Heart left ventricle (tissue), 16 donors: ENCODE data around the gene PRPF6. TPM values are rescaled to one million over a fixed set of nuclear protein-coding genes. Genes with fewer than 3 reads are reported as not detected.

Experiments
- ATAC-seq, 4 donors: fragments of 200-7000 bp; cut with Tn5 transposase; one replicate each; pipeline ENCODE4 v1.9.1; 2020 to 2022; ENCODE audit warnings: moderate library complexity in 4 of 4, mild to moderate bottlenecking in 3 of 4, moderate number of reproducible peaks in 1 of 4
- DNase-seq, 5 donors: peaks; one replicate each; pipeline ENCODE4 v3.0.0-alpha.2; 2020
- H3K27ac ChIP-seq, 12 donors: fragments of 200-600 bp; sonication (generic) in 4 of 12; one replicate each; pipeline versions ENCODE4 v1.5.0 to v1.8.0; 2016 to 2022; ENCODE audit warnings: mild to moderate bottlenecking in 2 of 12
- H3K27me3 ChIP-seq, 9 donors: fragments of 200-600 bp; sonication (generic) in 2 of 9; one replicate each; pipeline versions ENCODE4 v1.5.1 to v1.8.0; 2016 to 2022; ENCODE audit warnings: mild to moderate bottlenecking in 3 of 9
- H3K36me3 ChIP-seq, 9 donors: fragments of 200-600 bp; sonication (generic) in 2 of 9; one replicate each; pipeline versions ENCODE4 v1.5.0 to v1.8.0; 2018 to 2022; ENCODE audit warnings: mild to moderate bottlenecking in 2 of 9
- H3K4me1 ChIP-seq, 12 donors: fragments of 200-600 bp; sonication (generic) in 4 of 12; one replicate each; pipeline versions ENCODE4 v1.5.0 to v1.8.0; 2016 to 2022; ENCODE audit warnings: mild to moderate bottlenecking in 3 of 12
- H3K4me3 ChIP-seq, 12 donors: fragments of 200-600 bp; sonication (generic) in 4 of 12; one replicate each; pipeline versions ENCODE4 v1.5.0 to v1.8.0; 2017 to 2022; ENCODE audit warnings: mild to moderate bottlenecking in 9 of 12, moderate library complexity in 4 of 12
- H3K9me3 ChIP-seq, 12 donors: fragments of 200-600 bp; sonication (generic) in 4 of 12; one replicate each; pipeline versions ENCODE4 v1.5.0 to v1.8.0; 2016 to 2022; ENCODE audit warnings: mild to moderate bottlenecking in 1 of 12
- CTCF ChIP-seq, 12 donors: fragments of 200-600 bp; sonication (generic) in 4 of 12; IDR thresholded peaks; one replicate each; pipeline versions ENCODE4 v1.5.0 to v1.8.0; 2018 to 2022; ENCODE audit warnings: antibody characterized with exemption in 12 of 12, mild to moderate bottlenecking in 5 of 12
- POLR2A ChIP-seq, 2 donors: fragments of 450-650 bp; IDR thresholded peaks; one replicate each; pipeline ENCODE4 v1.6.1; 2017; ENCODE audit warnings: antibody characterized with exemption in 2 of 2, mild to moderate bottlenecking in 2 of 2, moderate library complexity in 2 of 2
- WGBS, 4 donors: extraction: QIAGEN DNeasy Blood & Tissue Kit in 2 of 4; methylation state at CpG; one replicate each; pipeline versions ENCODE4 v1.1.5 to v1.1.7; 2013 to 2018; 5-methylcytosine and 5-hydroxymethylcytosine counted together
- intact Hi-C, 10 donors: fragments of 100-400 bp; cut with DNase I; formaldehyde crosslinking; loops; one replicate each; pipeline versions ENCODE4 v1.11.1 to v1.14.2; 2022
- polyA plus RNA-seq, 2 donors: library from polyadenylated mRNA; stranded (reverse); fragments of 200-250 nt; gene quantifications; one replicate each; pipeline ENCODE4 v1.2.3, GENCODE V29; 2013
- total RNA-seq, 9 donors: library from RNA; depleted of rRNA in 2 of 9; stranded (reverse); fragments of >200 nt in 2 of 9; fragmentation: NEBNext Ultra II Directional in 3 of 9; extraction: Animal tissue kit (Norgen Biotek cat#: 25700) in 3 of 9; gene quantifications; one replicate each; pipeline versions ENCODE4 v1.1.0 to v1.2.4, GENCODE V29; 2016 to 2023
- donor health status: ischemic (EF 13 %, LVEDD 7.1; RV severe dilation, severe dysfunction).
- donor health status: healthy with polysubstance abuse.
- donor health status: DM: no; HTN: yes; CAD: no.
- donor health status: DM: no; HTN: no; CAD: no.
- donor health status: ischemic (EF 25% LVEDD 6.9; RV normal size, moderate dysfunction).
- donor health status: ischemic (EF 25% LVEDD 5.7; RV mildly dilated, moderate dysfunction).
- donor health status: healthy.
- donor health status: DM: yes; HTN: yes; CAD: no.
- donor health status: ischemic (EF 35%, LVEDD 5.7; RV mildly dilated, moderate dysfunction).
- donor health status: nonischemic (EF 11% LVEDD 7.7; RV severe dilation, severe dysfunction).
- donor health status: DM: yes; HTN: yes; CAD: no.
- donor health status: PGD.
- donor health status: ischemic (EF 29% LVEDD 5.4; RV normal size, mild dysfunction).
- donor health status: nonischemic (EF 23%, LVEDD 6.1; RV moderate dilation, normal function).

Gene PRPF6
- total and polyA plus RNA-seq, 11 donors = 31.0 to 62.6 (median 47.6) TPM

DNA sequence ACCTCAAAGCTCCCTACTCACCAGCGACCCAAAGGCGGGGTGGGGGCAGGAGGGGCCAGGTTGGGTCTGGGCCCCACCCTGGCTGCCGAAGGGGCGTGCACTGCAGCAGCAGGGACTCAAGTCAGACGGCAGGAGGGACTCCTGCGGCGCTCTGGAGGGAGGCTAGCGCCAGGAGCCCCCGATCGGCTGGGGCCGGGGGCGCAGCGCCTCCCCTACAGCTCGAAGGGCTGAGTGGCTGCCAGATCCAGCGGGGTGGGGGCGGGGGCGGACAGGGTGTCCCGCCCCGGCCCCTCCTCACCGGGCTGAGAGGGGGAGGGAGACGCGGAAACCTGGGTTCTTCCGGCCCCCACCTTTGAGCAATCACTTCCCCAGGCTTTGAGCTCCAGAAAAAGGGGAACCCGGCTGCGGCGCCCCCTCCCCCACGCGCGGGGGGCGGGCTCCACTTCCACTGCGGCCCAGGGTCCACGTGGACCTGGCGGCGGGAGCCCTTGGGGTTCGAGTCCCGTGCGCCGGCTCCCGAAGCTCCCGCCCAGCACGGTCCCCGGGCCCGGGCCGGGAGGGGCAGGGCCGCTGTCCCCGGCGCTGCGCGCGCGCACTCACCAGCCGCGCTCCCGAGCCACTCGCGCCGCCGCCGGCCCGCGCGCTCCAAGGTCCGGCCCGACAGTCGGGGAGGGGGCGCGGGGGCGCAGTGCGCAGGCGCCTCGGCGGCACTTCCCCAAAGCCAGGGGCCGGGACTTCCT, 98.5 kb downstream of the PRPF6 start, which contains the start of gene RGS19:
TSS of gene RGS19 (minus strand) at position 246 of the 740 bp plus-strand sequence. CDS start 2,632 bp downstream, outside the sequence.
- Histone ChIP-seq H3K9me3 (no peaks in the 10 kb centered on the region), H3K4me3 (peak within 1 kb of the TSS; percentile 37 to 93 (median 82)), H3K36me3 (peaks cover 0 to 20% (median 0%) of the 10 kb centered on the region in 9 donors), H3K4me1 (peaks cover 2 to 60% (median 27%) of the 10 kb centered on the region in 12 donors), H3K27ac (peak within 1 kb of the TSS; percentile 65 to 95 (median 86)), H3K27me3 (peaks cover 0 to 10% (median 7%) of the 10 kb centered on the region in 9 donors)
- ATAC-seq = peak; percentile 33 to 67 (median 55)
- TF ChIP-seq CTCF (IDR thresholded peaks at IDR 0.05) (no peak), POLR2A (IDR thresholded peaks at IDR 0.05) (no peak)
- DNase-seq = peak; percentile 80 to 92 (median 85)
- intact Hi-C loops = loop anchor here in 4 of 10 donors (2.0 to 5.0 kb wide), 3 partner anchors 41 to 178 kb away; partner anchors contain the start of gene PCMTD2 (in 1 of the 4)
- WGBS, 4 donors = 1 to 12% (median 1%) methylated on average over 2 to 73 of the region's 73 CpGs

DNA sequence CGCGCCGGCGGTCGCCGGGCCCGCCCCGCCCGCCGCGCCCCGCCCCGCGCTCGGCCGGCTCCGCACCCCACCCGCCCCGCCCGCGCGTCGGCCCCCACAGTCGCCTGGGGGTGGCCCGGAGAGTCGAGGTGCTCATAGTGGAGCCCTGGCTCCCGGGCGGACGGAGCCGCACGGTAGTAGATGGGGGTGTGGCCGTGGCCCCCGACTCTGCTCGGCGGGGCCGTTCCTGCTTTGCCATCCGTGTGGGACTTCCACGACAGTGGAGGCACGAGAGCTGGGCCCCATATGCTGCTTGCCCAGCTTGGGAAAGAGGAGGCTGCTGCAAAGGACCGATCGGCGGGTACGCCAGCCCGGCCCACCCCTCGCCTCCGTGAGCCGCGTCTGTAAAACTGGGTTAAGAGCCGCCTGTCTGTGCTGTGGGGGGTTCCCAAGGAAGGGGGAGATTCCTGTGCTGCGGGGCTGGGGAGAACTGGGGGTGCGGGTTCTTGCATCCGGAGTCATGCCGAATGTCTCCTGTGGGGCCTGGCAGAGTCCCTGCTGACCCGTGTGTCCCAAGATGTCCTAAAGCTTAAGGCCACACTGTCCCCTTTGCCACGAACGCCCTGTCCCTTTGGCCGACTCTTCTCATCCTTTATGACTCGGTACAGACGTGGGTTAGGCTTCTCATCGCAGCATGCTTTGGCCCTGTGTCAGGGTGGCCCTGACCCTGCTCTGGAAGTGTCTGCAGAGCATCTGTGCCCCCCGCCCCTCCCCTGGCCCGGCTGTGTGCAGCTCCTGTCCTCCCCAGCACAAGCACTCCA, 99.3 kb downstream of the PRPF6 start, which contains the start of gene OPRL1:
TSS of gene OPRL1 (plus strand) at position 70 of the 800 bp plus-strand sequence. CDS start 12,639 bp downstream, outside the sequence.
- Histone ChIP-seq H3K27me3 (peaks cover 3 to 18% (median 14%) of the 10 kb centered on the region in 9 donors), H3K4me3 (peak within 1 kb of the TSS; percentile 37 to 93 (median 82)), H3K4me1 (peaks cover 2 to 63% (median 29%) of the 10 kb centered on the region in 12 donors), H3K36me3 (peaks cover 0 to 12% (median 0%) of the 10 kb centered on the region in 9 donors), H3K27ac (peak within 1 kb of the TSS; percentile 65 to 95 (median 86)), H3K9me3 (no peaks in the 10 kb centered on the region)
- no peak for DNase-seq
- TF ChIP-seq CTCF (IDR thresholded peaks at IDR 0.05) = no peak
- TF ChIP-seq POLR2A (IDR thresholded peaks at IDR 0.05) = no peak
- intact Hi-C loops = loop anchor here in 4 of 10 donors (2.0 to 5.0 kb wide), 3 partner anchors 41 to 177 kb away; partner anchors contain the start of gene PCMTD2 (in 1 of the 4)
- peak in 3 of 4 donors; percentile 9 to 15 (median 13) for ATAC-seq
- 4 to 22% (median 8%) methylated on average over 8 to 62 of the region's 62 CpGs for WGBS, 4 donors

DNA sequence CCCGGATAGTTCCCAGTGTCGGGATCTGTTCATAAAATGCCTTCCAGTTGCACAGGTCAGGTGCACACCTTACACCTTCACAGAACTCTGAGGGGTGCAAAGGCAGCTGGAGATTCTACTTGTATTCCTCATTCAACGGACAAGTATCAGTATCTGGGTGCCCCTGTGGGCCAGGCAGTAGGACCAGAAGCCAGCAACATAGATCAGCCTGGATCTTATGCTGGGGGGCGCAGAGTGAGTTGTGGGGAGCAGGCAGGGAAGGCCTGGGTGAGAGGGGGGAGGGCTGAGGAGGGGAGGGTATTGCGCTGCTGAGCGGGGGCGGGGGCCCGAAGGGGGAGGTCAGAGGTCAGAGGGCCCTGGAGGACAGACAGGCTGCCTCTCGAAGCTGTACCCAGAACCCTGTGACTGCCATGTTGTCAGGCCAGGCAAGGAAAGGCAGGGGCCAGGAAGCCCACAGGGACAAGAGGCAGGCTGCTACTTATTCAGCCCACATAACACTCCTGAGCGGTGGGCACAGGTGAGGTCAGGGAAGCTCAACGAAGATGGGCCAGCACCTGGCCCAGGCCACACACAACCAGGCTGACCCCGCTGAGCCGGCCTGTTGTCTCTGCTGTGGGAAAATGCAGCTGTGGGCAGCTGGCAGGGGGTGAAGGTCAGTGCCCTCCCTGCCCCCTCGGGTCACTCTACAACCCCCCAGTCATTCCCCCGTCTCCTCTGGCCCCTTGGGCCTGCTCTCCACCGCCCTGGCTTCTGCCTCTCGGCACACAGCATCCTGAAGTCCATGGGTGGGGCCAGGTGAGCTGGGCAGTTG, 100.1 kb downstream of the PRPF6 start:
- peak overlapping the region in 6 of 12 donors; percentile 74 to 91 (median 80) for H3K27ac ChIP-seq
- H3K9me3 ChIP-seq = no peaks in the 10 kb centered on the region
- peaks cover 0 to 5% (median 0%) of the 10 kb centered on the region in 9 donors for H3K36me3 ChIP-seq
- ATAC-seq (no peak), DNase-seq (no peak)
- TF ChIP-seq POLR2A (IDR thresholded peaks at IDR 0.05) (no peak), CTCF (IDR thresholded peaks at IDR 0.05) (no peak)
- intact Hi-C loops = loop anchor here in 4 of 10 donors (2.0 to 5.0 kb wide), 3 partner anchors 40 to 176 kb away; partner anchors contain the start of gene PCMTD2 (in 1 of the 4)
- WGBS, 4 donors = 80 to 87% (median 84%) methylated on average over 17 of the region's 17 CpGs
- H3K4me1 ChIP-seq = peaks cover 2 to 63% (median 29%) of the 10 kb centered on the region in 12 donors
- H3K27me3 ChIP-seq = peaks cover 3 to 24% (median 17%) of the 10 kb centered on the region in 9 donors
- H3K4me3 ChIP-seq = peak overlapping the region in 6 of 12 donors; percentile 49 to 93 (median 76)
